Activated naive CD8-positive, alpha-beta T cell treated with anti-CD3 and anti-CD28 coated beads, Interleukin-2, amount 10 ng/mL, durations not matched to agents 7 days and 5 days (primary cell): Measurements from ENCODE around the gene PERM1. TPM values are rescaled to one million over a fixed set of nuclear protein-coding genes. Genes with fewer than 3 reads are reported as not detected.
"Not testable (repeated sequence)": the region's sequence is repeated elsewhere in the genome, so short reads cannot be mapped to it uniquely, and the experiment has no call there.

ENCODE experiments used
- ATAC-seq: fragments of 150-1000 bp; cut with Tn5 transposase; one replicate; pipeline ENCODE4 v1.10.0; 2021; ENCODE audit warnings: low read depth, moderate library complexity
- POLR2A ChIA-PET: fragments of 350-600 bp; sonication (Branson Sonifier 250); formaldehyde crosslinking; loops from one replicate; lab custom pipeline; 2021; ENCODE audit warnings: antibody characterized with exemption; lab: Charles Lee
- DNase-seq: peaks from one replicate; pipeline ENCODE4 v3.0.0; 2021
- H3K27ac Mint-ChIP-seq: one replicate; pipeline ENCODE4 v1.8.0; 2022; ENCODE audit warnings: mild to moderate bottlenecking, mixed read lengths
- H3K27me3 Mint-ChIP-seq: one replicate; pipeline ENCODE4 v1.8.0; 2022; ENCODE audit warnings: mild to moderate bottlenecking, moderate library complexity, mixed read lengths
- H3K36me3 Mint-ChIP-seq: one replicate; pipeline ENCODE4 v1.8.0; 2021; ENCODE audit warnings: mild to moderate bottlenecking, mixed read lengths
- H3K4me1 Mint-ChIP-seq: one replicate; pipeline ENCODE4 v1.8.0; 2021; ENCODE audit warnings: mixed read lengths
- H3K4me3 Mint-ChIP-seq: one replicate; pipeline ENCODE4 v1.8.0; 2022; ENCODE audit warnings: mild to moderate bottlenecking, moderate library complexity, mixed read lengths
- H3K9me3 Mint-ChIP-seq: one replicate; pipeline ENCODE4 v1.8.0; 2021; ENCODE audit warnings: mixed read lengths
- total RNA-seq, 2 experiments: library from RNA; stranded (reverse); gene quantifications; one replicate each; pipeline ENCODE4 v1.2.3, GENCODE V29; 2021

The PERM1 gene
- total RNA-seq, 2 experiments from 2014 or later, result not detected

- not testable (repeated sequence) for DNase-seq
Measured at GRCh38 chr1:1010131-1010530, 28.2 kb upstream of the PERM1 start.

GRCh38 chr1:1006305-1007159 lies 24.6 kb upstream of the PERM1 start:
- H3K9me3 Mint-ChIP-seq, result no peaks in the 10 kb centered on the region
- ATAC-seq, result no peak
- no peak overlapping the region for H3K4me3 Mint-ChIP-seq
- H3K27me3 Mint-ChIP-seq, result peaks cover 3% of the 10 kb centered on the region
- H3K36me3 Mint-ChIP-seq, result no peaks in the 10 kb centered on the region
- H3K4me1 Mint-ChIP-seq, result peaks cover 15% of the 10 kb centered on the region
- no peak overlapping the region for H3K27ac Mint-ChIP-seq
- no peak for DNase-seq
- POLR2A ChIA-PET, result interaction anchor here (4.1 kb wide), 1 partner anchor 8 kb away, joined by 28 read pairs; the partner anchor contains the start of gene ISG15

More at GRCh38 chr1:1010131-1010530, 28.2 kb upstream of the PERM1 start:
- peaks cover 19% of the 10 kb centered on the region for H3K36me3 Mint-ChIP-seq
- H3K4me1 Mint-ChIP-seq, result peaks cover 23% of the 10 kb centered on the region
- ATAC-seq, H3K9me3 Mint-ChIP-seq, H3K27ac Mint-ChIP-seq, H3K27me3 Mint-ChIP-seq, POLR2A ChIA-PET, H3K4me3 Mint-ChIP-seq: not testable (repeated sequence)

- no peak for DNase-seq
- POLR2A ChIA-PET, result interaction anchor here (1.2 to 4.1 kb wide), 2 partner anchors 8 to 58 kb away, joined by 3 to 28 read pairs; partner anchors contain the start of gene ISG15
- Mint-ChIP-seq H3K4me3 (no peak overlapping the region), H3K4me1 (peaks cover 14% of the 10 kb centered on the region), H3K36me3 (no peaks in the 10 kb centered on the region), H3K27ac (no peak overlapping the region), H3K27me3 (peaks cover 8% of the 10 kb centered on the region), H3K9me3 (no peaks in the 10 kb centered on the region)
- ATAC-seq, result no peak
Measured at GRCh38 chr1:1005774-1006304, 23.9 kb upstream of the PERM1 start.

- POLR2A ChIA-PET, result interaction anchor here (1.2 to 4.1 kb wide), 2 partner anchors 9 to 59 kb away, joined by 3 to 28 read pairs; partner anchors contain the start of gene ISG15
- Mint-ChIP-seq H3K9me3 (no peaks in the 10 kb centered on the region), H3K36me3 (no peaks in the 10 kb centered on the region), H3K27me3 (peaks cover 9% of the 10 kb centered on the region), H3K4me1 (peaks cover 15% of the 10 kb centered on the region), H3K27ac (peak overlapping the region; percentile 74), H3K4me3 (peak overlapping the region; percentile 60)
- ATAC-seq (peak; percentile 41), DNase-seq (peak; percentile 64)
Measured at GRCh38 chr1:1004780-1005697, 23.1 kb upstream of the PERM1 start.

- POLR2A ChIA-PET, result interaction anchor here (1.2 to 4.1 kb wide), 2 partner anchors 10 to 60 kb away, joined by 3 to 28 read pairs; partner anchors contain the start of gene ISG15
- Mint-ChIP-seq H3K9me3 (no peaks in the 10 kb centered on the region), H3K27ac (peak overlapping the region; percentile 74), H3K36me3 (no peaks in the 10 kb centered on the region), H3K27me3 (peaks cover 9% of the 10 kb centered on the region), H3K4me1 (peaks cover 15% of the 10 kb centered on the region), H3K4me3 (peak overlapping the region; percentile 60)
- ATAC-seq (no peak), DNase-seq (no peak)
Measured at GRCh38 chr1:1004420-1004779, 22.5 kb upstream of the PERM1 start.

- no peaks in the 10 kb centered on the region for H3K9me3 Mint-ChIP-seq
- H3K27me3 Mint-ChIP-seq, result peaks cover 10% of the 10 kb centered on the region
- ATAC-seq, result no peak
- H3K4me3 Mint-ChIP-seq, result no peak overlapping the region
- POLR2A ChIA-PET, result interaction anchor here (4.1 kb wide), 1 partner anchor 10 kb away, joined by 28 read pairs; the partner anchor contains the start of gene ISG15
- H3K4me1 Mint-ChIP-seq, result peaks cover 15% of the 10 kb centered on the region
- no peak for DNase-seq
- no peak overlapping the region for H3K27ac Mint-ChIP-seq
- H3K36me3 Mint-ChIP-seq, result no peaks in the 10 kb centered on the region
Measured at GRCh38 chr1:1003618-1004419, 21.9 kb upstream of the PERM1 start.

GRCh38 chr1:1001057-1001783 lies 19.3 kb upstream of the PERM1 start:
- Mint-ChIP-seq H3K4me1 (peaks cover 14% of the 10 kb centered on the region), H3K36me3 (no peaks in the 10 kb centered on the region), H3K27me3 (peaks cover 18% of the 10 kb centered on the region), H3K9me3 (no peaks in the 10 kb centered on the region), H3K27ac (peak overlapping the region; percentile 68), H3K4me3 (peak overlapping the region; percentile 73)
- POLR2A ChIA-PET, result interaction anchor here (0.9 to 2.1 kb wide), 5 partner anchors 13 to 34 kb away, joined by 3 to 19 read pairs (median 6); partner anchors contain the start of genes ISG15 and PLEKHN1
- ATAC-seq (no peak), DNase-seq (no peak)

GRCh38 chr1:1000357-1001056 lies 18.6 kb upstream of the PERM1 start:
- no peaks in the 10 kb centered on the region for H3K9me3 Mint-ChIP-seq
- POLR2A ChIA-PET, result interaction anchor here (1.7 to 2.0 kb wide), 2 partner anchors 17 to 19 kb away, joined by 4 to 6 read pairs; no protein-coding TSS in a partner anchor

GRCh38 chr1:999725-1000356 lies 17.9 kb upstream of the PERM1 start, which contains the start of gene HES4:
TSS of gene HES4 (minus strand) at chr1:1000097. CDS start at chr1:999973, 124 bp downstream.
- peak within 1 kb of the TSS; percentile 68 for H3K27ac Mint-ChIP-seq
- H3K36me3 Mint-ChIP-seq, result no peaks in the 10 kb centered on the region
- ATAC-seq (peak; percentile 27), DNase-seq (peak; percentile 72)
- H3K9me3 Mint-ChIP-seq, result no peaks in the 10 kb centered on the region
- peak within 1 kb of the TSS; percentile 73 for H3K4me3 Mint-ChIP-seq
- H3K27me3 Mint-ChIP-seq, result peaks cover 27% of the 10 kb centered on the region
- H3K4me1 Mint-ChIP-seq, result peaks cover 8% of the 10 kb centered on the region
- POLR2A ChIA-PET, result no interaction called here

More at GRCh38 chr1:1000357-1001056, 18.6 kb upstream of the PERM1 start:
- Mint-ChIP-seq H3K27ac (peak overlapping the region; percentile 68), H3K27me3 (peaks cover 22% of the 10 kb centered on the region), H3K4me3 (peak overlapping the region; percentile 73), H3K36me3 (no peaks in the 10 kb centered on the region), H3K4me1 (peaks cover 14% of the 10 kb centered on the region)
- peak; percentile 79 for DNase-seq
- peak; percentile 5 for ATAC-seq

GRCh38 chr1:998995-999724 lies 17.3 kb upstream of the PERM1 start:
- DNase-seq (peak; percentile 63), ATAC-seq (peak; percentile 5)
- Mint-ChIP-seq H3K36me3 (no peaks in the 10 kb centered on the region), H3K9me3 (no peaks in the 10 kb centered on the region), H3K27ac (no peak overlapping the region), H3K4me1 (peaks cover 4% of the 10 kb centered on the region), H3K27me3 (peaks cover 33% of the 10 kb centered on the region), H3K4me3 (no peak overlapping the region)
- POLR2A ChIA-PET, result no interaction called here
